Fibroblast of lung (primary cell): ENCODE measurements around the gene VPS11.

Experiments
- EZH2 ChIP-seq: IDR thresholded peaks from 2 replicates; pipeline ENCODE4 v1.5.1; 2012; ENCODE audit warnings: low read length, control low read depth, mild to moderate bottlenecking; ENCODE audit errors: missing control alignments
- TF ChIP-seq, protein P1 (sequence below), 2 donors: IDR thresholded peaks in 1 of 2; conservative IDR thresholded peaks in 1 of 2; 1 replicate in 1 of 2; 2 replicates in 1 of 2; pipeline ENCODE4 v1.5.1; 2011 to 2012; ENCODE audit warnings: low read length in 2 of 2, control low read depth in 1 of 2, inconsistent platforms in 1 of 2, low read depth in 1 of 2, mild to moderate bottlenecking in 1 of 2

DNA sequence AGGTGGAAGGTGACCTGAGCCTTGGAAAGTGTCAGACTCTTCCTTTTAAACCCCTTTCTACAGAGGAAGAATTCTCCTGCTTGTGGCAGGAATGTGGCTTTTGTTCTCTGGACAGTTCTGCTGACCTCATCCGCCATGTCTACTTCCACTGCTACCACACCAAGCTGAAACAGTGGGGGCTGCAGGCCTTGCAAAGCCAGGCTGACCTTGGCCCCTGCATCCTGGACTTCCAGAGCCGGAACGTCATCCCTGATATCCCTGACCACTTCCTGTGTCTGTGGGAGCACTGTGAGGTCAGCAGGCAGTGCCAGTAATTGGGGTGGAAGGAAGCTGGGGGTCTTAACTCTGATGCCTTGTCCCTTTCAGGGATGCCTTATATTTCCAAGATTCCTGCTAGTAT is 63.0 kb downstream of the VPS11 start:
- TF ChIP-seq, protein P1, sequence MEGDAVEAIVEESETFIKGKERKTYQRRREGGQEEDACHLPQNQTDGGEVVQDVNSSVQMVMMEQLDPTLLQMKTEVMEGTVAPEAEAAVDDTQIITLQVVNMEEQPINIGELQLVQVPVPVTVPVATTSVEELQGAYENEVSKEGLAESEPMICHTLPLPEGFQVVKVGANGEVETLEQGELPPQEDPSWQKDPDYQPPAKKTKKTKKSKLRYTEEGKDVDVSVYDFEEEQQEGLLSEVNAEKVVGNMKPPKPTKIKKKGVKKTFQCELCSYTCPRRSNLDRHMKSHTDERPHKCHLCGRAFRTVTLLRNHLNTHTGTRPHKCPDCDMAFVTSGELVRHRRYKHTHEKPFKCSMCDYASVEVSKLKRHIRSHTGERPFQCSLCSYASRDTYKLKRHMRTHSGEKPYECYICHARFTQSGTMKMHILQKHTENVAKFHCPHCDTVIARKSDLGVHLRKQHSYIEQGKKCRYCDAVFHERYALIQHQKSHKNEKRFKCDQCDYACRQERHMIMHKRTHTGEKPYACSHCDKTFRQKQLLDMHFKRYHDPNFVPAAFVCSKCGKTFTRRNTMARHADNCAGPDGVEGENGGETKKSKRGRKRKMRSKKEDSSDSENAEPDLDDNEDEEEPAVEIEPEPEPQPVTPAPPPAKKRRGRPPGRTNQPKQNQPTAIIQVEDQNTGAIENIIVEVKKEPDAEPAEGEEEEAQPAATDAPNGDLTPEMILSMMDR (conservative IDR thresholded peaks at IDR 0.05 in 1 of 2, IDR thresholded peaks at IDR 0.05 in 1 of 2; ENCODE audit: low read depth in 1 of 2, low read length in 2 of 2) = no peak
- no peak for TF ChIP-seq EZH2
